Left renal pelvis (tissue), 4 donors: ENCODE measurements around the gene SUGCT. TPM values are rescaled to one million over a fixed set of nuclear protein-coding genes. Genes with fewer than 3 reads are reported as not detected.
"Not testable (repeated sequence)": the region's sequence is repeated elsewhere in the genome, so short reads cannot be mapped to it uniquely, and the experiment has no call there.

Experiments
- DNase-seq, 4 donors: peaks; one replicate each; pipeline ENCODE4 v3.0.0-alpha.2; 2013; ENCODE audit warnings: low read depth in 4 of 4, low spot score in 3 of 4
- polyA plus RNA-seq, 4 donors: library from polyadenylated mRNA; unstranded; fragments of 120-200 nt; gene quantifications; one replicate each; pipeline ENCODE4 v1.2.1, GENCODE V29; 2013; ENCODE audit not compliant: insufficient read length in 4 of 4

The SUGCT gene
- polyA plus RNA-seq, 4 donors: 2.2 to 15.5 (median 9.7) TPM

DNA sequence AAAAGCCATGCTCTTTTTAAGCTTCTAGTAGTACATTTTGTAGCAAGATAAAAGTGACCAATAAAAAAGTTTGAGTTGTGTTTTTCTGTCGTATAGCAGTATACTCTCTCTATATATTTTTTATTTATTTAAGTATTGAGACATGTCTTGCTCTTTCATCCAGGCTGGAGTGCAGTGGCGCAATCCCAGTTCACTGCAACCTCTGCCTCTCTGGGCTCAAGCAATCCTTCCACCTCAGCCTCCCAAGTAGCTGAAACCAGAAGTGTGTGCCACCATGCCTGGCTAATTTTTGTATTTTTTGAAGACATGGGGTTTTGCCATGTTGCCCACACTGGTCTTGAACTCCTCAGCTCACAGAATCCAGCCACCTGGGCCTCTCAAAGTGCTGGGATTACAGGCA, 2.8 kb downstream of the SUGCT start:
- no peak for DNase-seq

DNA sequence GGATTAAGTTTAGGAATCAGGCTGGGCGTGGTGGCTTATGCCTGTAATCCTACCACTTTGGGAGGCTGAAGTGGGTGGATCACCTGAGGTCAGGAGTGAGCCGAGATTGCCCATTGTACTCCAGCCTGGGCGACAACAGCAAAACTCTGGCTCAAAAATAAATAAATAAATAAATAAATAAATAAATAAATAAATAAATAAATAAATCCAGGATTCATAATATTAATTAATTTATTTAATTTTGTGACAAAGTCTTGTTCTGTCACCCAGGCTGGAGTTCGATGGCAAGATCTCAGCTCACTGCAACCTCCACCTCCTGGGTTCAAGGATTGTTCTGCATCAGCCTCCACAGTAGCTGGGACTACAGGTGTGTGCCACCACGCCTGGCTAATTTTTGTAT, 4.2 kb downstream of the SUGCT start:
- no peak for DNase-seq

DNA sequence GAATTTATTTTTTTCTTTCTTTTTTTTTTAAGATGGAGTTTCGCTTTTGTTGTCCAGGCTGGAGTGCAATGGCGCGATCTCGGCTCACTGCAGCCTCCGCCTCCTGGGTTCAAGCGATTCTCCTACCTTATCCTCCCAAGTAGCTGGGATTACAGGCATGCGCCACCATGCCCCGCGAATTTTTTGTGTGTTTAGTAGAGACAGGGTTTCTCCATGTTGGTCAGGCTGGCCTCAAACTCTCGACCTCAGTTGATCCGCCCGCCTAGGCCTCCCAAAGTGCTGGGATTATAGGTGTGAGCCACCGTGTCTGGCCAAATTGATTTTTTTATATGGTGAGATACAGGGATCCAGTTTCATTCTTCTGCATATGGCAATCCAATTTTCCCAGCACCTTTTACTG, 5.1 kb downstream of the SUGCT start:
- not testable (repeated sequence) for DNase-seq

DNA sequence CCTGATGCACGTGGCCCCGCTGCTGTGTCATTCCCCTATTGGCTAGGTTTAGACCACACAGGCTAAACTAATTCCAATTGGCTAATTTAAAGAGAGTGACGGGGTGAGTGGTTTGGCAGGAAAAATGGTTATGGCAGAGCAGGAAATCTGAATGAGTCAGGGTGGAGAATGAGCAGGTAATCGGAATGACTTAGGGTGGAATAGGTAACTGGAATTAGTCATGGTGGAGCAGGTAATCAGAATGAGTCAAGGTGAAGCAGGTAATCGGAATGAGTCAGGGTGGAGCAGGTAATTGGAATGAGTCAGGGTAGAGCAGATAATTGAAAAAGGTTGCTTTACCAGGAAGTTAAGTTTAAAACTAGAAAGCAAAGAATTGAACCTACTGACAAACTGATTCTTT, 7.1 kb downstream of the SUGCT start:
- DNase-seq: not testable (repeated sequence)

DNA sequence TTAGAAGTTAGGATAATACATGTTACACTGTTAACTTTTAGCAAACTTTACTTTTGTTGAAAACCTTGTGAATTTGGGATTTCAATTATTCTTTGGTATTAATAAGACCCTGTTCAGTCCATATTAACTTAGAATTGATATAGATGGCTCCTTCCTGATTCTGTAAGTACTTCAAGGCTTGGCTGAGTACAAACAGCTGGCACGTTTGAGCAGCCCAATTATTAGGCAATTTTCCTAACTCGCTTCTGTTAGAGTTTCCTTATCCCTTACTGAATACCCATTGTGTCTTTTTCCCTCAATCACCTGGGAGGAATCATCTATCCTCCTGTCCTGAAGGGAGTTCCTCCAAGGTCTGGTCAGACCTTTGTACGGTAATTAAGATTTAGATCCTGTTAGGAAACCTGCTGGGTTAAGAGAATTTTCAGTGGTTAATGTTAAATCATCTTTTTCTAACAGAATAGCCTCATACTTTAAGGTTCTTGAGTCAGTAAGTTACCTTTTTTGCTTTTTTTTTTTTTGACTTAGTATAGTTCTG, 10.9 kb downstream of the SUGCT start:
- not testable (repeated sequence) for DNase-seq

DNA sequence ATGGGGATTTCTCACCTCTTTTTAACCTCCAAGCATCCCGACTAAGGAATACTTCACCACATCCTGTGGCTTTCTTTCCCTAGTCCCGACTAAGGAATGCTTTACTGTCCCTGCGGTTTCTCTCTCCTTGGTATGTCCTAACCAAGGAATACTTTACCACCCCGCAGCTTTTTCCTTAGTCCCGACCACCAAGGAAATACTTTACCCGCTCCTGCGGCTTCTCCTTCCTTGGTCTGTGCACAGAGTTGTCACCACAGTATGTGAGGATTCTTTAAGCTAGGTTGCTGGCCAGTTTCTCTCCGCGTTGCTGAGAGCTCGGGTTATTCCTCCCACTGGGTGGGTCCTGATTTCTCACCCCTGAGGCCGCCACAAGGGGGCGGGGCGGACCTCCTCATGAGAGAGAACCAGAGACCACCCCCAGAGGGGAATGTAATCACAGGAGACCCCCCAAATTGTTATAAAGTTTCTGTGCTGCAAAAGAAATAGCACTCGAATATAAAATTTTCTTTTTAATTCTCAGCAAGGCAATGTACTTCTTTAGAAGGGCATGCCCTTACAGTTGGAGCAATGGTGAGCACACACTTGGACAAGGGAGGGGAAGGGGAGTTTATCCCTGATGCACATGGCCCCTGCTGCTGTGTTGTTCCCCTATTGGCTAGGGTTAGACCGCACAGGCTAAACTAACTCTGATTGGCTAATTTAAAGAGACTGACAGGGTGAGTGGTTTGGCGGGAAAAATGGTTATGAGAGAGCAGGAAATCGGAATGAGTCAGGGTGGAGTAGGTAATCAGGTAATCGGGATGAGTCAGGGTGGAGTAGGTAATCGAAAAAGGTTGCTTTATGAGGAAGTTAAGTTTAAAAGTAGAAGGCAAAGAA, 12.8 kb downstream of the SUGCT start:
- no peak for DNase-seq

DNA sequence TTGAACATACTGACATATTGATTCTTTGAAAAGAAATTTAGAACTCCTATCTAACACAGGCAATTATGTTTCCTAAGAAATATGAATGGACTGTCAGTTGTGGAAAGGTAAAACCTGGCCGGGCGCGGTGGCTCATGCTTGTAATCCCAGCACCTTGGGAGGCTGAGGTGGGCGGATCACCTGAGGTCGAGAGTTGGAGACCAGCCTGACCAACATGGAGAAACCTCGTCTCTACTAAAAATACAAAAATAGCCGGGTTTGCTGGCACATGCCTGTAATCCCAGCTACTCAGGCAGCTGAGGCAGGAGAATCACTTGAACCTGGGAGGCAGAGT, 13.4 kb downstream of the SUGCT start:
- not testable (repeated sequence) for DNase-seq

DNA sequence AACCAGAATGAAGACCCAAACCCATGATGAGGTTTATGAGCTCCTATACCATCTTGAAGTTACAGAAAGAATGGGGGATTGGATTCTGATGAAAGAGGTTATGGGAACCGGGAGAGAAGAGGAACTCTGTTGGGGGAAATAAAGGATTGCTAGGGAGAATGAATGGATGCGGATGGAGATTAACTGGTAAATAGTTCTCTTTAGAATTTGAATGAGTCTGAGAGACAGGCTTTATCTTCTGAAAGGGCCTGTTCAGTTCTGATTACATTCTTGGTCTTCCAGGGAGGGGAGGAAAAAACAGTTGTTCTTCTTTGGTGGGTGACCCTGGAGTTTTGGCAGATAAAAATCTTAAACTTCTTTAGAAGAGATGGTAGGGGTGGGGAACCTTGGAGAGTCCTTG, 13.9 kb downstream of the SUGCT start:
- no peak for DNase-seq

DNA sequence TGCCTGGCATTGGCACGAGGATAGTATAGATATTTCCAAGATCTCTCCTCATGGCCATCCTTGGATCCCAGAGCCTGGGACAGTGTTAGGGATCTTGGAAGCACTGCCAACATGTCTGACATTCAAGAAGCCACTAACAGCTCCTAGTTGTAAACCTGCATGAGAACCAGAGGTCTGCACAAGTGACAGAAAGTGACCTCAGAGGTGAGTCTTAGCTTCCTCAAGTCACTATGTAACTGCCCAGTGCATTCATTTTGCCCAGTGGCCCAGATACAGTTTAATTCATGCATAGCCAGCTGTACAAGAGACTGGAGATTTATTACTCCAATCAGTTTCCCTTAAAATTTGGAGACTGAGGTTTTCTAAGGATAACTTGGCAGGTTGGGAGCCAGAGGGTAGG, 16.7 kb downstream of the SUGCT start:
- no peak for DNase-seq

DNA sequence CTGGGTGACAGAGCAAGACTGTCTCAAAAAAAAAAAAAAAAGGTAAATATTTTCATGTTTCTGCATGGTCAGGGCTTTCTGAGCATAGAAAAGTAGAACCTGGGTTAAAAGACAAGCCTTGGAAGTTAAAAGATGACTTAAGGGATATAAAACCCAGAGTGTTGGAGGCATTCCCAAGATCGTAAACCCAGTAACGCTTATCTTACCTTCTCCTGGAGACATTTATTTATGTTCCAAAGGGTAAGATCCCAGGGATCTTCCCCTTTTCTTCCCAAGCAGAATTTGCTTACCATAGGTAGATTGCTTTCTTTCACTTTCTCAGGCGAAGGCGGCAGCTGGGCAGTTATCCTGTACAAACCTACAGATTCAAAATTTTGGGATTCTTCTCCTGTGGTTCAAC, 22.2 kb downstream of the SUGCT start:
- DNase-seq: no peak

DNA sequence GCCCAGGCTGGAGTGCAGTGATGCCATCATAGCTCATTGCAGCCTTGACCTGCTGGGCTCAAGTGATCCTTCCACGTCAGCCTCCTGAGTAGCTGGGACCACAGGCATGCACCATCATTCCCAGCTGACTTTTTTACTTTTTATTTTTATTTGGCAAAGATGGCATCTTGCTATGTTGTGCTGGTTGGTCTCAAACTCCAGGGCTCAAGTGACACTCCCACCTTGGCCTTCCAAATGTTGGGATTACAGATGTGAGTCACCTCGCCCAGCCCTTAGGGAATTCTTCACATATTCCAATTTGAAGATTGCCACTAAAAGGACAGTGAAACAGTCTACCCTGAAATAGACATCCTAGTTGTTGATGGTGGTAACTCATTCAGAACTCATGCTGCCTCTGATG, 27.7 kb downstream of the SUGCT start:
- no peak for DNase-seq

DNA sequence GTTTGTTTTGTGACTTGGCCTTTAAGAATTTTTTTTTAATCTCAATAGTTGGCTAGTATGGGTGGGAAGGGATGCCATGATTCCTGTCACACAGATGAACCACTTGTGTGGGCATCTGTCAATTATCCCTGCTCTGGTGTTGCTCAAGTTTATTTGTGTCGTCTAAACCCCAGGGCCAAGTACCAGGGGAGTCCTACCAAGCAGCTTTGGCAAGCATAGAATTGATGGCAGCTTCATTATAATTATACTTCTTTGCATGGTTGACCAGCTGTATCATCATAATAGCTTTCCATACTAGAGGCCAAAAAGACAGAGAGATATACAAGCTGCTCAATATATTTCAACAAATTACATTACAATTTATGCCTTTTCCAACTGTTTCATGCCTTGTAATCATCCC, 30.4 kb downstream of the SUGCT start:
- no peak for DNase-seq

DNA sequence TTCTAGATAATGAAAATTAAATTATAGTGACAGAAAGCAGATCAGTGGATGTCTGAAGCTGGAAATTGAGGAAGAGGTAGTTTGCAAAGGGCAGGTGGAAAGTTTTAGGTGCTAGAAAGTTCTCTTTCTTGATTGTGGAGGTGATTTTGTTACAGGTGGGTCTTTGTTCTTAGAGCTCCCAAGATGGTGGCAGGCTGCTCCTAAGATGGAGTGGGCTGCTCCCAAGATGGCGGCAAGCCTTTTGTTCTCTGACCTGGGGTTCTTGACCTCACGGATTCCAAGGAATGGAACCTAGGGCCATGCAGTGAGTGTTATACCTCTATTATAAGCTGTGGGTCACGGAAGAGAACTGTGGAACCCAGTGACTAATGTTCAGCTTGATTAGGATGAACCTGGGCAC, 32.5 kb downstream of the SUGCT start:
- DNase-seq: no peak

DNA sequence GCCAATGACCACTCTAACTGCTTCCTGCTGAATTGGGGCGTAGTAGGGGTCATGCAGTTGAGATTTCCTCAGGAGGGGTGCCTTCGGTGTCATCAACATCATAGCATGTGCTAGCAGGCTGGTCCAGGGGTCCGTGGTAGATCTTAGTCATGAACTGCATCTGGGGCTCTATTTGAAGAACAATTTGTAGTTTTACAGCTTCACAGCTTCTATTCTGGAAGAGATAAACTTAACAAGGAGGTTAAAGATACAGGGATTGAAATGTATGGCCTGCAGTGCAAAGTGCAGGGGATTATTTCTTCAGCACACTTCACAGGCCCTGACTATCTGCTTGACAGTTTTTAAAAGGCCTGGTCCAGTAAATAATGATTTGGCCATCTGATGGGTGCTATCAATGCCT, 33.5 kb downstream of the SUGCT start:
- not testable (repeated sequence) for DNase-seq

DNA sequence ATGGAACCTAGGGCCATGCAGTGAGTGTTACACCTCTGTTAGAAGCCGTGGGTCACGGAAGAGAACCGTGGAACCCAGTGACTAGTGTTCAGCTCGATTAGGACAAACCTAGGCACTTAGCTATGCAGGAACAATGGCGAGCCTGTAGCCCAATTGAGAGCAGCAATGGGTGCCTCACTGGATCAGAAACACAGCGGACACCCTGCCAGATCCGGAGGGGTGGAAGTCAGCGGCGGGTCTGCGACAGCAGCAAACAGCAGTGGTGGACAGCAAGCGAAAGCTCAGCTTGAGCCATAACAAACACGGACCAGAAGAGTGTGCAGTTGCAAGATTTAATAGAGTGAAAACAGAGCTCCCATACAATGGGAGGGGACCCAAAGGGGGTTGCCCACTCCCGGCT, 38.3 kb downstream of the SUGCT start:
- DNase-seq: not testable (repeated sequence)

DNA sequence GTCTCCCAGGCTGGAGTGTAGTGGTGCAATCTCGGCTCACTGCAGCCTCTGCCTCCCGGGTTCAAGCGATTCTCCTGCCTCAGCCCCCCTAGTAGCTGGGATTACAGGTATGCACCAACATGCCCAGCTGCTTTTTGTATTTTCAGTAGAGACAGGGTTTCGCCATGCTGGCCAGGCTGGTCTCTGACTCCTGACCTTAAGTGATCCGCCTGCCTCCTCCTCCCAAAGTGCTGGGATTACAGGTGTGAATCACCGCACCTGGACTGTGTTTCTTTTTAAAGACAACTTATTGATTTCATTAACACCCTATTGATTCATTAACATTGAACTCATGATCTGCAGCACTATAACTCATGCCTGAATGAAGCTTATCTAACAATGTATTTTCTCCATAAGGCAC, 40.5 kb downstream of the SUGCT start:
- not testable (repeated sequence) for DNase-seq

DNA sequence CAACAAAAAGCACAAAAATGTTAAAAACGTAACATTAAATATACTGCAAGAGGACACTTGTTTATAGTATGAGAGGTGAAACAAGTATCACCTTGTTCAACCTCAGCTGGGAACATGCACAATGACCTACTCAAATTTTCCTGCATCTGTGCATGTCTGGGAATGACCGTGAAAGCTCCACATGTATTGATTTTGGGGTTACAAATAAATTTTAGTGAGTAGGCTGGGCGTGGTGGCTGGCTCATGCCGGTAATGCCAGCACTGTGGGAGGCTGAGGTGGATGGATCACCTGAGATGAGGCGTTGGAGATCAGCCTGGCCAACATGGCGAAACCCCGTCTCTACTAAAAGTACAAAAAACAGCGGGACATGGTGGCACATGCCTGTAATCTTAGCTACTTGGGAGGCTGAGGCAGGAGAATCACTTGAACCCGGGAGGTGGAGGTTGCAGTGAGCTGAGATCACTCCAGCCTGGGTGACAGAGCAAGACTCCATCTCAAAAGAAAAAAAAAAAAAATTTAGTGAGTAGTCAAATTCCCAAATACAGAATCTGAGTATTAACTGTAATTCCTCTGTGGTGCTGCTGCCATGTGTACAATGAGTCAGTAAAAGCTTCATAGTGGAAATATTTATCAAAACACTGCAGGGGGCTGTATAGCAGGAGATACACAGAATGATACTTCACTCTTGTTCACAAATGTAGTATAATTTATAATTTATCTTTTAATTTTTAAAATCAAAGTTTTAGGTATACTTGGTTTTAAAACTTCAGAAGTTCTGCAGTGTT, 41.1 kb downstream of the SUGCT start:
- DNase-seq: no peak

DNA sequence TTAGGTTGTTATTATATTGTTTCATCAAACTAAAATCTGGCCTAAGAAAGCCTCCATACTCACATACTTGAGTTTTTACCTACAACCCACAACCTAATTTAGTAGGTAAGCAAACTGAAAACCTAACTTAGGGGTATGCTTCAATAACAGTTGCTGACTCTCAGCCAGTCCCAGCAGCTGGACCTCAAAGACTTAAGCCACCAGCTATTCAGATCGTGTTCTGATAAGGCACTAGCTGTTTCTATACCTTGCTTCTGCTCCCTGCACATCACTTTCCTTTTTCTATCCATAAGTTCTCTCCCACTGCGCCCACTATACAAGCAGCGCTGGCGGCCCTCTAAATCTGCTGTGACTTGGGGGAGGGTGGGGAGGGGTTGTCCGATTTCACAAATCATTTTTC, 42.3 kb downstream of the SUGCT start:
- DNase-seq: no peak

DNA sequence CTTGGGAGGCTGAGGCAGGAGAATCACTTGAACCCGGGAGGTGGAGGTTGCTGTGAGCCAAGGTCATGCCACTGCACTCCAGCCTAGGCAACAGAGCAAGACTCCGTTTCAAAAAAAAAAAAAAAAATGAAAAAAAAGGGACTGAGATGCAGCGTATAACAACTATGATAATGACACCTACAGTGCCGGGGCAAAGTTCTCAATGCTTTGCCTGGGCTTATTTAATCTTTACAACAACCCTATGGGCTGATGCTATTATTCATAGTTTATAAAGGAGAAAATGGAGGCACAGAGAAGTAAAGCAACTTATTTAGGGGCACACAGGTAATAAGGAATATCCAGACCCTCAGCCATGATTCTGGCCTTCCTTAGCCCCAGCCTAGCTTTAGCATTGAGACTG, 47.6 kb downstream of the SUGCT start:
- DNase-seq: no peak

DNA sequence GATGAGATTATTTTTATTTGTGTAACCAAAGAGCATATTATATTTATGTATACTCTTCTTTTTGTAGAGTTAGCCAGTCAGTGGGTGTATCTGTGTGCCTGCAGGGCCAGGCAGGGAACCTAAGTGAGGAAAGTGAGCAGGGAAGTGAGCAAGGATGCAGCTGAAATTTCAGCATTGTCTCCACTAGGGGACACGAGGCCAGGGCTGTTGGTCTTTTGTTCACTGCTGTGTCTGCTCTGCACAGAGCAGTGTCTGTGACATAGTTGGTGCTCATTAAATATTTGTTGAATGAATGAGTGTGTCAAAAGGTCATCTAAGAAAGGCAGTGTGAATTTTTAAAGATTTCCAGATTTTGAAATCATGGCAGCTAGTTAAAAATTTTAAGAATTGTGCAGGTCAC, 51.8 kb downstream of the SUGCT start:
- DNase-seq: no peak

DNA sequence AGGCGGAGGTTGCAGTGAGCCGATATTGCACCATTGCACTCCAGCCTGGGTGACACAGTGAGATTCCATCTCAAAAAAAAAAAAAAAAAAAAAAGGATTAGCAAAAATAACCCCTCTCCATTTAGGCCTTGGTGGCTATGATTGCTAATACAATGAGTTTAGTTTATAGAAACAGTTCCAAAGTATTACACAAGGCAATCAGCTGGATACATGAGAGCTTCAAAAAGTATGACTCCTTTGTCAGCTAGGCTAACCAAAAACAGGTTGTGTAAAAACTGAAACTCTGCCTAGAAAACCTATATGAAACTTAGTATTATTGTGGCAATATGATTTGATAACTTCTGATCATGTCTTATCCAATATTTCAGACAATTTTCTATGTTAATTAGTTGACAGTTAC, 57.2 kb downstream of the SUGCT start:
- no peak for DNase-seq

DNA sequence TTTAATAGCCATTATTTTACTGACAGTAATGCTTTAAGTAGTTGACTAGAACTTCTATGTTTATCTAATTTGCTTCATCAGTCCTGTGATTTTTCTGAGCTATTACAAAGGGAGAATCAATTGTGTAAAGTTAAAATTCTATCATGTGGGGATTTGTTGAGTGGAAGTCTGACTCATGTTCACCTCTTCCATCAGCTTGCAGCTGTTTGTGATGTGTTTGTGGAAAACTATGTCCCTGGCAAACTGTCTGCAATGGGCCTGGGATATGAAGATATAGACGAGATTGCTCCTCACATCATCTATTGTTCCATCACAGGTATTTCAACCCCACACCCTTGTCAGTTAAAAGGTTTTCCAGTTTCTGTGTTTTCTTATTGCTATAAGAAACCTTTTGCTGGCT, 59.9 kb downstream of the SUGCT start:
- DNase-seq: no peak
